Upper lobe of left lung (tissue), 6 donors: ENCODE results near the gene ALDH7A1. TPM values are rescaled to one million over a fixed set of nuclear protein-coding genes. Genes with fewer than 3 reads are reported as not detected.
"Not testable (repeated sequence)": the region's sequence is repeated elsewhere in the genome, so short reads cannot be mapped to it uniquely, and the experiment has no call there.

Experiments used
- ATAC-seq, 2 donors: fragments of 200-7000 bp; cut with Tn5 transposase; one replicate each; pipeline ENCODE4 v1.9.1; 2022; ENCODE audit warnings: mild to moderate bottlenecking in 2 of 2, moderate library complexity in 2 of 2; ENCODE audit not compliant: low FRiP score in 2 of 2
- DNase-seq, 2 donors: peaks; one replicate each; pipeline ENCODE4 v3.0.0-alpha.2; 2019 to 2020
- H3K27ac ChIP-seq, 4 donors: fragments of 200-600 bp; sonication (generic); one replicate each; pipeline ENCODE4 v1.5.1; 2016 to 2019
- H3K27me3 ChIP-seq, 4 donors: fragments of 200-600 bp; sonication (generic); one replicate each; pipeline ENCODE4 v1.5.1; 2017 to 2019
- H3K36me3 ChIP-seq, 4 donors: fragments of 200-600 bp; sonication (generic); one replicate each; pipeline ENCODE4 v1.5.1; 2016 to 2019
- H3K4me1 ChIP-seq, 4 donors: fragments of 200-600 bp; sonication (generic); one replicate each; pipeline ENCODE4 v1.5.1; 2018 to 2019
- H3K4me3 ChIP-seq, 4 donors: fragments of 200-600 bp; sonication (generic); one replicate each; pipeline ENCODE4 v1.5.1; 2017 to 2019; ENCODE audit warnings: mild to moderate bottlenecking in 2 of 4, moderate library complexity in 1 of 4
- H3K9me3 ChIP-seq, 4 donors: fragments of 200-600 bp; sonication (generic); one replicate each; pipeline ENCODE4 v1.5.1; 2018 to 2019
- EP300 ChIP-seq, 4 donors: sonication (generic); formaldehyde crosslinking; IDR thresholded peaks; one replicate each; pipeline ENCODE4 v1.5.1; 2017; ENCODE audit warnings: antibody characterized with exemption in 4 of 4, control low read depth in 2 of 4
- POLR2A ChIP-seq, 4 donors: fragments of 450-650 bp; IDR thresholded peaks; one replicate each; pipeline ENCODE4 v1.5.1; 2016 to 2017; ENCODE audit warnings: antibody characterized with exemption in 4 of 4, mild to moderate bottlenecking in 2 of 4
- POLR2AphosphoS5 ChIP-seq, 2 donors: sonication (generic); formaldehyde crosslinking; IDR thresholded peaks; one replicate each; pipeline ENCODE4 v1.5.1; 2017; ENCODE audit warnings: antibody characterized with exemption in 2 of 2
- WGBS, 2 donors: methylation state at CpG; one replicate each; pipeline ENCODE4 v1.1.5; 2017 to 2018; 5-methylcytosine and 5-hydroxymethylcytosine counted together
- total RNA-seq, 6 donors: library from RNA; depleted of rRNA in 4 of 6; stranded (reverse); fragments of >200 nt in 4 of 6; gene quantifications; one replicate each; pipeline versions ENCODE4 v1.1.0 to v1.2.1, GENCODE V29; 2016 to 2021
- TF ChIP-seq, protein P1 (sequence below), 6 experiments: fragments of 450-650 bp in 4 of 6; fragments of 200-600 bp in 2 of 6; sonication (generic) in 2 of 6; IDR thresholded peaks; one replicate each; pipeline ENCODE4 v1.5.1; 2016 to 2019; ENCODE audit warnings: antibody characterized with exemption in 6 of 6
- donor health status: DM: no; HTN: no; CAD: no; lungs with moderate emphysema.
- donor health status: DM: no; HTN: yes; CAD: no; lungs with severe emphysema.

ALDH7A1 gene
- total RNA-seq, 6 donors from 2014 or later = 19.3 to 41.4 (median 30.0) TPM

DNA sequence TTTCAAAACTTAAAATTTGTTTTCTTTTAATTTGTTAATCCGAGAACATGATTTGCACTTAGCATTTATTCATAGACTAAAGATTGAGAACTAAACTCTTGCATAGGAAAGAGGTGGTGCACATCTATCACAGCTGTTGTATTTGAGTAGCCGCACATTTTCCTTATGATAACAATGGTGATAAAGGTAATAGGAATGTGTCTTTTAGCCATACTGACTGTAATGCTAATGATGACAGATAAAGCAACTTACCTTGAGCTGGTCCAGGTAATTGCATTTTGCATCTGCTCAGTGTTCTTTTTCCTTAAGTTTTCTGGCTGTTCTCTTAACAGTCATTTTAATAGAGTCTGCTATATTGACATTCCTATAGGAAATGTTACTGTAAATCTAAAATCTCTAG is 24.8 kb upstream of the ALDH7A1 start:
- no peak for TF ChIP-seq POLR2AphosphoS5 (IDR thresholded peaks at IDR 0.05)
- TF ChIP-seq, protein P1, sequence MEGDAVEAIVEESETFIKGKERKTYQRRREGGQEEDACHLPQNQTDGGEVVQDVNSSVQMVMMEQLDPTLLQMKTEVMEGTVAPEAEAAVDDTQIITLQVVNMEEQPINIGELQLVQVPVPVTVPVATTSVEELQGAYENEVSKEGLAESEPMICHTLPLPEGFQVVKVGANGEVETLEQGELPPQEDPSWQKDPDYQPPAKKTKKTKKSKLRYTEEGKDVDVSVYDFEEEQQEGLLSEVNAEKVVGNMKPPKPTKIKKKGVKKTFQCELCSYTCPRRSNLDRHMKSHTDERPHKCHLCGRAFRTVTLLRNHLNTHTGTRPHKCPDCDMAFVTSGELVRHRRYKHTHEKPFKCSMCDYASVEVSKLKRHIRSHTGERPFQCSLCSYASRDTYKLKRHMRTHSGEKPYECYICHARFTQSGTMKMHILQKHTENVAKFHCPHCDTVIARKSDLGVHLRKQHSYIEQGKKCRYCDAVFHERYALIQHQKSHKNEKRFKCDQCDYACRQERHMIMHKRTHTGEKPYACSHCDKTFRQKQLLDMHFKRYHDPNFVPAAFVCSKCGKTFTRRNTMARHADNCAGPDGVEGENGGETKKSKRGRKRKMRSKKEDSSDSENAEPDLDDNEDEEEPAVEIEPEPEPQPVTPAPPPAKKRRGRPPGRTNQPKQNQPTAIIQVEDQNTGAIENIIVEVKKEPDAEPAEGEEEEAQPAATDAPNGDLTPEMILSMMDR (IDR thresholded peaks at IDR 0.05) = no peak
- TF ChIP-seq EP300 (IDR thresholded peaks at IDR 0.05) = no peak
- no peak for TF ChIP-seq POLR2A (IDR thresholded peaks at IDR 0.05)
- 93 to 100% methylated on average over 2 of the region's 2 CpGs for WGBS, 2 donors
- no peak for ATAC-seq
- DNase-seq = no peak
- H3K27me3 ChIP-seq = no peaks in the 10 kb centered on the region
- H3K4me1 ChIP-seq = no peaks in the 10 kb centered on the region
- H3K27ac ChIP-seq = no peak overlapping the region
- H3K9me3 ChIP-seq = no peaks in the 10 kb centered on the region
- peaks cover 20 to 64% (median 35%) of the 10 kb centered on the region in 4 donors for H3K36me3 ChIP-seq
- H3K4me3 ChIP-seq = no peak overlapping the region

DNA sequence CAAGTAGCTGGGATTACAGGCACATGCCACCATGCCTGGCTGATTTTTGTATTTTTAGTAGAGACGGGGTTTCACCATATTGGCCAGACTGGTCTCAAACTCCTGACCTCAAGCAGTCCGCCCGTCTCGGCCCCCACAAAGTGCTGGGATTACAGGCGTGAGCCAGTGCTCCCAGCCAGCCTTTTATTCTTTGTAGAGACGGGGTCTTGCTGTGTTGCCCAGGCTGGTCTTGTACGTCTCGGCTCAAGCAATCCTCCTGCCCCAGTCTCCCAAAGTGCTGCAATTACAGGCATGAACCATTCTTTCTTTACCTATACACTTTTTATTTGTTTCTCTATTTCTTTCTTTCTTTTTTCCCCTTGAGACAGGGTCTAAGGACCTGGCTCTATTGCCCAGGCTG is 22.6 kb upstream of the ALDH7A1 start:
- DNase-seq, H3K4me3 ChIP-seq, H3K4me1 ChIP-seq, H3K9me3 ChIP-seq, H3K27me3 ChIP-seq, ATAC-seq, H3K27ac ChIP-seq: not testable (repeated sequence)
- 97 to 98% methylated on average over 8 of the region's 8 CpGs for WGBS, 2 donors
- peaks cover 16 to 69% (median 35%) of the 10 kb centered on the region in 4 donors for H3K36me3 ChIP-seq

DNA sequence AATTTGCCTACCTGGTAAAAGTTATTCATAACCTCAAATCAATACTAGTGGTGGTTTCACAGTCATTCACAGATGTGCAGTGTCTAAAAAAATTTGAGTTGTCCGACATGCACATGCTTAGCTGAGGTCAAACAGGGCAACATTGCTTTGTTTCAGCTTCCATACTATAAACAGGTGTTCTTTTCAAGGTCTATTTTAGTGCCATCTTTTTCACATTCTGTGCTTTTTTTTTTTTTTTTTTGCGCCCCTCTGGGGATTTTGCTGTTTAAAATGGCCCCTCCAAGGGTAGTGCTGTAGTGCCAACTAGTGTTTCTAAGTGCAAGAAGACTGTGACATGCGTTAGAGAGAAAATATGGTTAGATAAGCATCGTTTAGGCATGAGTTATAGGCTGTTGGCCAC is 20.3 kb upstream of the ALDH7A1 start:
- H3K27me3 ChIP-seq = no peaks in the 10 kb centered on the region

DNA sequence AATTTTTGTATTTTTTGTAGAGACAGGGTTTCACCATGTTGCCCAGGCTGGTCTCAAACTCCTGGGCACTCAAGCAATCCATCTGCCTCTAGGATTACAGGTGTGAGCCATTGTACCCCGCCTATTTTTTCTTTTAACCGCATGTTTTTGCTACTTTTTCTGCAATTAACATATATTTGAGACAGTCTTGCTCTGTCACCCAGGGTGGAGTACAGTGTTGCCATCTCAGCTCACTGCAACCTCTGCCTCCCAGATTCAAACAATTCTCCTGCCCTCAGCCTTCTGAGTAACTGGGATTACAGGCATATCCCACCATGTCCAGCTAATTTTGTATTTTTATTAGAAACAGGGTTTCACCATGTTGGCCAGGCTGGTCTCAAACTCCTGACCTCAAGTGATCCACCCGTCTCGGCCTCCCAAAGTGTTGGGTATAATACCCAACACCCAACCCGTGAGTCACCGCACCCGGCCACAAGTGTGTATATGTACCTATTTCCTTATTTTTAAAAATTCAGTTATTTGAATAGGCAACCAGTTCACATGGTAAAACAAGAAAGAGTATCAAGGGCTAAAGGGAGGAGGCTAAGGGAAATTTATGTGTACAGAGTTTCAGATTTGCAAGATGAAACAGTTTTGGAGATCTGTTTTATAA is 19.0 kb upstream of the ALDH7A1 start:
- no peak for ATAC-seq
- no peaks in the 10 kb centered on the region for H3K4me1 ChIP-seq
- H3K27me3 ChIP-seq = no peaks in the 10 kb centered on the region
- WGBS, 2 donors = 87 to 97% methylated on average over 7 of the region's 7 CpGs
- no peaks in the 10 kb centered on the region for H3K9me3 ChIP-seq
- no peak for DNase-seq
- H3K36me3 ChIP-seq = peaks cover 9 to 78% (median 38%) of the 10 kb centered on the region in 4 donors
- no peak for TF ChIP-seq POLR2AphosphoS5 (IDR thresholded peaks at IDR 0.05)
- no peak for TF ChIP-seq POLR2A (IDR thresholded peaks at IDR 0.05)
- TF ChIP-seq, protein P1 (IDR thresholded peaks at IDR 0.05) = no peak
- no peak for TF ChIP-seq EP300 (IDR thresholded peaks at IDR 0.05)
- H3K27ac ChIP-seq = no peak overlapping the region
- no peak overlapping the region for H3K4me3 ChIP-seq

More for the DNA sequence above, 20.3 kb upstream of the ALDH7A1 start:
- DNase-seq = no peak
- no peaks in the 10 kb centered on the region for H3K4me1 ChIP-seq
- 89 to 93% methylated on average over 4 of the region's 4 CpGs for WGBS, 2 donors
- H3K36me3 ChIP-seq = peaks cover 16 to 78% (median 39%) of the 10 kb centered on the region in 4 donors
- ATAC-seq = no peak
- no peaks in the 10 kb centered on the region for H3K9me3 ChIP-seq
- TF ChIP-seq, protein P1 (IDR thresholded peaks at IDR 0.05) = no peak
- TF ChIP-seq EP300 (IDR thresholded peaks at IDR 0.05) (no peak), POLR2AphosphoS5 (IDR thresholded peaks at IDR 0.05) (no peak), POLR2A (IDR thresholded peaks at IDR 0.05) (no peak)
- no peak overlapping the region for H3K4me3 ChIP-seq
- no peak overlapping the region for H3K27ac ChIP-seq

DNA sequence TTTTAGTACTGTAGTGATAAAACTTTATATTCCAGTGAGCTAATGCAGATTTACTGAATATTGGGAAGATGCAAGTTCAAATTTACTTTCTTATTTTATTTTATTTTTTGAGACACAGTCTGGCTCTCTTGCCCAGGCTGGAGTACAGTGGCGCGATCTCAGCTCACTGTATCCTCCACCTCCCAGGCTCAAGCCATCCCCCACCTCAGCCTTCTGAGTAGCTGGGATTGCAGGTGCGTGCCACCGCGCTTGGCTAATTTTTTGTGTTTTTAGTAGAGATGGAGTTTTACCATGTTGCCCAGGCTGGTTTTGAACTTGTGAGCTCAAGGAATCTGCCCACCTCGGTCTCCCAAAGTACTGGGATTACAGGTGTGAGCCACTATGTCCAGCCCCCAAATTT is 15.6 kb upstream of the ALDH7A1 start:
- Histone ChIP-seq H3K4me1 (peaks cover under 1 to 11% (median 6%) of the 10 kb centered on the region in 4 donors), H3K4me3 (no peak overlapping the region), H3K27me3 (no peaks in the 10 kb centered on the region), H3K9me3 (no peaks in the 10 kb centered on the region), H3K36me3 (peaks cover 4 to 85% (median 30%) of the 10 kb centered on the region in 4 donors), H3K27ac (no peak overlapping the region)
- ATAC-seq = no peak
- 98% methylated on average over 6 of the region's 6 CpGs for WGBS, 2 donors
- TF ChIP-seq, protein P1 (IDR thresholded peaks at IDR 0.05) = no peak
- TF ChIP-seq EP300 (IDR thresholded peaks at IDR 0.05) = no peak
- no peak for TF ChIP-seq POLR2AphosphoS5 (IDR thresholded peaks at IDR 0.05)
- no peak for TF ChIP-seq POLR2A (IDR thresholded peaks at IDR 0.05)
- DNase-seq = no peak
